Ureter (tissue), 1 donor: ENCODE results near the gene NRP1. TPM values are rescaled to one million over a fixed set of nuclear protein-coding genes. Genes with fewer than 3 reads are reported as not detected.

Experiments used
- DNase-seq: peaks from one replicate; pipeline ENCODE4 v3.0.0-alpha.2; 2020; ENCODE audit warnings: low spot score
- total RNA-seq: library from RNA; stranded (reverse); gene quantifications from one replicate; pipeline ENCODE4 v1.2.4, GENCODE V29; 2023
- donor health status: DM: yes; HTN: yes; CAD: no.

NRP1 gene
- total RNA-seq, 1 donor from 2014 or later = 68.3 TPM

DNA sequence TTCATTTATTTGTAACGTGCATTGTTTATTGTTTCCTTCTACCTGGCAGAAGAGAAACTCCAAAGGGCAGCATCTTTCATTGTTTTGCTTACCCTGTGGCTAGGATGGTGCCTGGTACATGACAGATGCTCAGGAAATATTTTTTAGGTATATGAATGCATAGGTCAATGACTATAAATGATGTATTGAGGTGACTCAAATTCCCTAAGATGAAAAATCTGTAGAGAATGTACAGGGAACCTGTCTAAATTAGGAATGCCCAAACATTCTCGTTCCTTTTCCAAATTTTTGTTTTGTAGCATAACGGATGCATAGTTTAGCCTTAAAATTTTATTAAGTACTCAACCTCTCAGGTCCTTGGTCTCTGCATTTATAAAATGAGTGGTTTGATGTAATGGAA, 71.6 kb downstream of the NRP1 start:
- no peak for DNase-seq

DNA sequence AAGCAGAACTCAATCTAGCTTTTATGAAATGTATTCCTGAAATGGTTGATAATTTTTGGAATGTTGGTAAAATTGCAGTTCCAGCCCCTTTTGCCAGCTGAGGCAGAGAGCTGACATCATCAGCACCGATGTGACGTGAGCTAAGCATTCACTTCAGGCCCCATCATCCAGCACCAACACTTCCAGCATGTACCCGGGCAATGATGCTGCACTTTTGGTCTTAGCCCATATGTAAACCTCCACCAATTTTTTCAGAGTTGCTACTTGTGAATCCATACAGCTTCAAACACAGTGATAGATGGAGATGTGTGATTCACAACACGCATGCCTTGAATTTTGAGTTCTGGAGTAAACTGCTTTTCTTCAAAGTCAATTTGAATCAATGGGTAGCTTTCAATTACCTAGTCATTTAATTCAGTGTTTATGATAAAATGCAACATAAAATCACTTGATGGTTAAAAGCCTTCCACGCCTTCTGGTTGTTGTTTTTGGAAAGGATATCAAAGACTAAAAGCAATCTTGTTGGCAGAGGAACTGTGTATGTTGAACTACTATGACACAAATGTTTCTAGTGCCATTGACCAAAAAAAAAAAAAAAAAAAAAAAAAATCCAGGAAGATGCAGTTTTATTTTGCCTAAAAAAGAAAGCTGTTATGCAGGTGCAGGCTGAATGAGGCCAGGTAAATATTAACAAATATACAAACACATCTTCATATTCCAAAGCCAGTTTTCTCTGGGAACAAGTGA, 73.9 kb downstream of the NRP1 start:
- no peak for DNase-seq

DNA sequence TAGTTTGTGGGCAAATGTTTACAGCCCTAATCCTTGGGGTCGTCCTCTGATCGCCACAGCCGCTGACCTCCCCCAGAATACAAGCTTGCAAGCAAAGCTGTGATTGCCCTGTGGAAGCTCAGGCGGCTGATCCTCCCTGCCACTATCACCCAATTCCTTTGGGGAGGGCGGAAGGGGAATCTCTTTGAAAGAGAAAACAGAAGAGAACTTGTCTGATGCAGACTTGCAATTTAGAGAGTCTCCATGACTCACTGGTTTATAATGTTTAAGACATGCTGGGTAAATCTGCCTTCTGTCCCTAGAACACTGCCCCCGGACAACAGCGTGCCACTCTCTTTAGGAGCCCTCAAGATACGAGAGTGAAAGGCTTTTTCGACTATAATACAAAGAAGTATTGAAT, 75.5 kb downstream of the NRP1 start:
- DNase-seq = no peak

DNA sequence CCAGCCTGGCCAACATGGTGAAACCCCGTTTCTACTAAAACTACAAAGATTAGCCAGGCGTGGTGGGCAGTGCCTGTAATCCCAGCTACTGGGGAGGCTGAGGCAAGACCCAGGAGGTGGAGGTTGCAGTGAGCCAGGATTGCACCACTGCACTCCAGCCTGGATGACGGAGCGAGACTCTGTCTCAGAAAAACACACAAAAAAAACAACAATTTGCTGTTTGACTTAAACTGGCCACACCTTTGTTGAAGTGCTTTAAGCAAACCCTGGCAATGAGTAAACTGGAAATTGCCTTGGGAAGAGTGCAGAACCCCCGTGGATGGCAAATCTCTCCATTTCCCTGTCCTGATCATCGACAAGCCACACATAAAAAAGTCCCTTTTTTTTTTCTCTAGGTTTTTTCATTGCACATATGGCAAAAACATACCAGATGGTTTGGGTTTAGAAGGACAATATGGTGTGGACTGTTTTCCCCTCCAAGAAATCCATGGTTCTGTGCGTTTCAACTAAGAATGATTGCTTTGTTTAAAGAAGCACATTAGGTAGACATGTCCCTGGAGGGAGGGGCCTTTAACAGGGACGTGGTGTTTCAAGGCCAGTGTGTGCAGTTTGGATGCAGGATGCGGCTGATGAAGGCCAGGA, 76.9 kb downstream of the NRP1 start:
- no peak for DNase-seq

DNA sequence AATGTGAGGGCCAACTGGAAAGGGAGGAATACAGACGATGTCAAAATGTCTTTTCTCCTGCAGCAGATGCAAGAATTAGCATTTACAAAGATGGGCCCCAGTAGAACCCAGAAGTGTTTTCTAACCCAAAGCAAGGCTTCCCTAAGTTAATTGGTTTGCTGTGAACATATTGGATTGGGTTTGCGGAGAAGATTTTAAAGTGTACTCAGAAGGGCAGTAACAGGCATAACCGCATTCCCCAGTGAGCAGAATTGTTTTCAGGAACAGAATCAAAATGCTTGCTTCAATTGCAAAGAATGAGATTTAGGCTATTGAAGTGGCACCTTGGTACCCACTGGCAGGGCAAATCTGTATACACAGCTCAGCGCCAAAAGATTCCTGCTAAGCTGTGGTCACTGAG, 78.0 kb downstream of the NRP1 start:
- no peak for DNase-seq

DNA sequence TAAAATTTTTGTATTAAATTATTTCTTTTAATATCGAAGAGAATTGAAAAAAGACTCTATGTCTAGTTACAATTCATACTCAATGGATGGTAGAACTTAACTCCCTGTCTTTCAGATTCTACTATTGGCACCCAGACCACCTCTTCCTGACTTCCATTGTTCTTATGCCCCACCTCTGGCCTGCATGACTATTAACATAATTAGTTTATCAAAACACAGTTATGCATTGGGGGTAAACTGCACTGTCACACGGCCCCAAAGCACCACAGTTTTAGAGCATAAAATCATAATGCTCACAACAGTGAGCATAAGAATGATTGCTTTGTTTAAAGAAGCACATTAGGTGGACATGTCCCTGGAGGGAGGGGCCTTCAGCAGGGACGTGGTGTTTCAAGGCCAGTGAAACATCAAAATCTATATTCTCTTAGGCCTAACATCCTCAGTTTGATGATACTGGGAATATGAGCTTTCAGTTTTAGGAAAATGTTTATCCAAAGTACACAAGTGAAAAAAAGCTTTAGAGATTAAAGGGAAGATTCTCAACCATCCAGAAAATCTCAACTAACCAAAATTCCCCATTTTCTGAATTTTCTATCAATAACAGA, 79.8 kb downstream of the NRP1 start:
- DNase-seq = no peak

DNA sequence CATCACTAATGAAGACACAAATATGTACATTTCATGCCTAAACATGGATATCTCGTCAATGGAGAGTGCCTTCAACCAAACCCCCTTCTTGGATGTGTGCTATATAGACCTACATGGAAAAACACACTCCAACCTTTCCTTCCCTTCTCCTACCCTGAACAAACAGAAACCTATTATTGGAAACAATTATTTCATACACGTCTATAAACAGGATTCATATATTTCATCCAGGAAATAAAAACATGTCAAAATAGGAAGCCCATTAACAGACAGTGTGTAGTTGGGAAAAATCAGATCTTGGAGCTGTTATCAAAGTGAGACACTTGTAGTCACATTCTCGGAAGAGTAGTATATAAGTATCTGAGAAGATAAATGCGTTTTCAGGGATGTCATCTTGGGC, 81.1 kb downstream of the NRP1 start:
- DNase-seq = no peak

DNA sequence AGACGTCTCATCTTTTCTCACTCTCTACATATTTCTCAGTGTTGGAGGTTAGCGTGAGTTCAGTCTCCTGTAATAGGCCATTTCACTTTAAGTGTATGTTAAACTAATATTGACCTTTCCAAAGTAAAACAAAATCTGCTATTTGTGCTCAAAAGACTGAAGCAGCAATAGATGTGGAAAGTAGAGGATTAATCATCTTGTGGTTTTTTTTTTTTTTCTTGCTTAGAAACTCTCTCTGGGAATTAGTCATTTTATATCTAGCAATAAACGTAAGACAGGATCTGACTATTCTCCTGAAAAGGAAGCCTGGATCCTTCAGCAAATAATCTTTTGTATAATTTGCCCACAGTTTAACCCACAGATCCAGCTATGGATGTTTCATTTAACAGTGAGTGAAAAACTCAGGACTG, 81.7 kb downstream of the NRP1 start:
- no peak for DNase-seq

DNA sequence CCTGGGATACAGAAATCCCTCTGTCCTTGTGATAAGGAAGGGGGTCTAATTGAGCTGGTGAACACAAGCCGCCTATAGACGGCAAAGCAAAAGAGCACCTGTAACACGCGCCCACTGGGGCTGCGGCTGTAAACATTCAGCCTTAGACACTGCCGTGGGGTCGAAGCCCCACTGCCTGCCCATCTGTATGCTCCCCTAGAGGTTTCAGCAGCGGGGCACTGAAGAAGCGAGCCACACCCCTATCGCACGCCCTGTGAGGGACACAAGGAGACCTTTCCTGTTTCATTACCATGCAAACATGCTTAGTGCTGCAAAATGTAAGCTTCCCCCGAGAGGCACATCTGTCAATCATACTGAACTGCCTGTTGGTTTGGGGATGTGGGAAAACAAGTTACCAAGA, 82.1 kb downstream of the NRP1 start:
- no peak for DNase-seq

DNA sequence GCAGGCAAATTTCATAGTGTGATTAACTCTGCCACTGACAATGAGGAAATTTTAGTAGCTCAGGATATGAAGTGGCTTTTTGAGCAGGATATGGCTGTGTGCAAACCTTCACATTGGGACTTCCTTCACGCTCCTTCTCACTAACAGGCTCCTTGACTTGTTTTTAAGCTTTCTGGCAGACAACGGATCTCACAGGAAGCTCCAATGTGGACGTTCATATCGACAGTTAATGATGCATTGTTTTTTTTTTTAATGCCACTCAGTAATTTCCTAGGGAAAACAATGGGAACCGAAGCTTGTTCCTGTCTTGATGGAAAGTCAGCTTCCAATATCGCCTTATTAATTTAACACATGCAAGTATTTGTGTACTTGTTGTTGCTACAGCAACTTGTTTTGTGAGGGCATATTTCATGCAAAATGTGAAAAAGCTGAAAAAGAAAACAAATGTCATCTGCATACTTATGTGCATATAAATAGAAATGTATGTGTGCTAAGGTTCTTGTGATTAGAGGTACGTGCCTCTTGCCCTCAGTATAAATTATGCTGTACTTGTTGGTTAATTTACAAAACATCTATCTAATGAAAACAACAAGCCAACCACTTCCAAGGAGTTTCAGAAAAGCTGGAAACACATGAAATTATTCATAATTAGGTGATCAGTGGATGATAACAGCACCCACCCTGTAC, 84.7 kb downstream of the NRP1 start:
- DNase-seq = no peak

DNA sequence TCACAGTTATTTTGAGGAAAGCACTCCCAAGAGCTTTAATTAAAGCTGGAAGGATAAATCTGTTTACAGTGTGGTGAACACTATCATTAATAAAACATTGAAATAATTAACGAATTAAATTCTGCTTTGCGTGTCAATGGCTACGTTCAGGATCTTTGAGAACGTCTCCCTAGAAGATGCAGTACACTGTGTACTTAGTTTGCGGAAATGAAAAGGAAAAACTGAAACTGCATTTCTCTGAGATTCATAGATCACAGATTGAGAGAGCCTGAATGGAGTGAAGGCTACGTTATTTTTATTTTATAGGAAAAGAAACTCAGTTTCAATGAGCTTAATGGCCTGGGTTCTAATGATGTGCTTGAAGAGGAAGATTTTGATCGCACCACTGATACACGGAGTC, 85.3 kb downstream of the NRP1 start:
- no peak for DNase-seq

DNA sequence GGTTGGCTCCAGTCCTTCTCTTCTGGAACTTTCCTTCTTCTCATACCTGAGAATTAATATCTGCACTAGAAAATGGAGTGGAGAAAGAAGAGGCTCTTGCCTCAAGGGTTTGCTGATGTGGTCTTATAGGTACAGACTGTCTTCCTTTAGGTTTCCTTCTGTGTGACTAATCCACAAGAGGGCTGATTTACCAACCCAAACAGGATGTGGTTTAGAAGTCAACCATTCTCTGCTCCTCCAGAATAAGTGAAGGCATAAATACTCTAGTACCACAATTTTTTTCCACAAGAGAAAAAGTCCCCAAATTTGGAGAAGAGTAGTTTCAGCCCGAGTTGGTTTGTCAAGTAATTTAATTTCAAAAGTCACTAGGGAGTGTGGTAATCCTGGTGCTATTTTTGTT, 85.8 kb downstream of the NRP1 start:
- DNase-seq = no peak

DNA sequence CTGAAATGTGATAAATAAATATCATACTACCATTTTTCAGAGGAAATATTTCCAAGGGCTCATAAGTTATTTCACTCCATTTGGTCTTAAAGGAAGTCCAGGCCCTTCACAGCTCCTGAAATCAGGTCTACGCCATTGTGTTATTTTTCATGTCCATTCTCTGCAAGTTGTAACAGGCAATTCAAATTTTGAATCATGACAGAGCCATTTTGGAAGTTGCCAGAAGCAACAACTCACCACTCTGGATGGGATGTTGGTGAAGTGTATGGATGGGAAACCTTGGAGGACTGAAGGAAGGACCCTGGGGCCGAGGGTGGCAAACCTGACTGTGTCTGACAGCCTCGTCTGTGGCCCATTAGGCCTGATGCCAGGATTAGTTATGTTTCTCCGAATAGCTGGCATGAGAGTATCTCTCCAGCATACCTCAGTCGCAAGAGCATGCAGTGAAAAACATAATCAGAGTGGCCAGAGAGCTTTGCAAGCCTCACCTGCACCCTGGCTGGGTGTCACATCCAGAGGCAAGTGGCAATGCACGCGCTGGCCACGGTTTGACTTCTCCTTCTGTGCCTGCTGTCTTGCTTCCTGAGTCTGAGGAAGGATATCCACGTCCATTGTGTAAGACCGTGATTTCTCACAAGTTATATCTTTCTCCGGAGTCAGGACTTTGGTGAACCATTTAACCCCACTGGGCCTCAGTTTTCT, 87.1 kb downstream of the NRP1 start:
- DNase-seq = no peak

DNA sequence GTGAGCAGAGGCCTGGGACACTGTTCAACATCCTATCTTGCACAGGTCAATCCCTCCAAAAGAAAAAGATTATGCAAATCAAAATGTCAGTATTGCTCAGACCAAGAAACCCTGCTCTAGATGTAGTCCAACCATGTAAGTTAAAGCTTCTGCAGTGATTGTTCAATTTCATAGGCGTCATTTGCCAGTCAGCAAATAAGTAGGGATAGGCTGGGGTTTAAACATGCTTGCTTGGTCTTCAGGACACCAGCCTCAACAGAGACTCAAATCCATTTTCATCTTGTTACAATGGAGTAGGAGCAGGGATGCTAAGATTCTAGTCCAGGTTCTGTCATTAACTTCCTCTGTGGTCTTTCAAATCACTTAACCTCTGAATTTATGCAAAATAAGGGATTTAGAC, 89.1 kb downstream of the NRP1 start:
- DNase-seq = no peak

DNA sequence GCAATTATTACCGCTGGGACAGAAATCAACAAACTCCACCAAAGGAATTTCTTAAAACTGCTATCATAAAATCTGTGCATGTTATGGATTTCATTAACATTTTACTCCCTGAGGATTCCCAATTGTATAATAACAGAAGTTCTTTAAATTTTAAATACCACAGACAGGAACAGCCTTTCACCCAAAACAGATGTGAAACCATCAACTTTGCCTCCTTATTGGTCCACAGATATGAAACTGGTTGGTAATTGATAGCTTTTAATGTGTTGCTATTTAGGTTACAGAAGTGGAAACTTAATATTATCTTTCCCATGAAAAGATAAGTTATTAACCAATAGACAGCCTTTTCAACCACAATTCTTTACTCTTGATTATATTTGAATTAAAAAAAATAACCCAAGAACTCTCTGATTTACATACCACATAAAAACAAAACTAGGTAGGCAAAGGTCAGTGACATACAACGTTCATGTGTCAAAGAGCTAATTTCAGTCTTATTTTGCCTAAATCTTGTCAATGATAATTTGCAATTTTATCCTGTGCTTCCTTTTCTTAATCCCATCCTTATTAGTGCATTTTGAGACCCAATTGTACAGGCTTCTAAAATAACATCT, 90.0 kb downstream of the NRP1 start:
- no peak for DNase-seq

DNA sequence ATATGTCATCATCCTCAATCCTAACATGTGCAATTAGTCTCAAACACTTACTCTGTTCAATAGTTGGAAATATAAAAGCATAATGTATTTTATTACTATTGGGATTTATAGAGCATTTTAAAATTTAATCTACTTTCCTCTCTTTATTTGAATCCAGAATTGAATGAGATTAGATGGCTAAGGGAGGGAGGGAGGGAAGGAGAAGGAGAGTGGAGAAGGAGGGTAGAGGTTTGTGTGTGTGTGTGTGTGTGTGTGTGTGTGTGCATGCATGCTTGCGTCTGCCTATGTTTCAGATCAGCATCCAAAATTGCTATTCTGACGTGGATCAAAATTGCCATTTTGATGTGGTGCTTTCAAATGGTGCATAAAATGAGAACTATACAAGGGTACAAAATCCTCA, 90.8 kb downstream of the NRP1 start:
- no peak for DNase-seq

DNA sequence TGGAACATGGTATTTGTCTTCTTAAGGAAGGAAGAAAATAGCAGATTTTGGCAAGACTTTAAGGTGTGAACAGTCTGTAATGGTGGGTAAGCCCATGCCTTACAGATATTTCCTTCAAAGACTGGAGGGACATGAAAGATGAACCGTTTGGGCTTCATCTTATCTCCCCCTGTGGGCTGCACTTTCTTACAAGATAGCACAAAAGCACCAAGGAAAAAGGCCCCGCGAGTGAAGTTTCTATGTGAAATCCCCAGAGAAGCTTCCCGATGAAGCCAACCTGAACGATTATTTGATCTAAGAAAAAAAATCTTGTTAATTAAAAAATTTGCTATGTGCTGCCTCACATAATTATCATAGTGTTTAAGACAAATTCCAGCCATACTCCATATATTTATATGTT, 91.5 kb downstream of the NRP1 start:
- DNase-seq = no peak

DNA sequence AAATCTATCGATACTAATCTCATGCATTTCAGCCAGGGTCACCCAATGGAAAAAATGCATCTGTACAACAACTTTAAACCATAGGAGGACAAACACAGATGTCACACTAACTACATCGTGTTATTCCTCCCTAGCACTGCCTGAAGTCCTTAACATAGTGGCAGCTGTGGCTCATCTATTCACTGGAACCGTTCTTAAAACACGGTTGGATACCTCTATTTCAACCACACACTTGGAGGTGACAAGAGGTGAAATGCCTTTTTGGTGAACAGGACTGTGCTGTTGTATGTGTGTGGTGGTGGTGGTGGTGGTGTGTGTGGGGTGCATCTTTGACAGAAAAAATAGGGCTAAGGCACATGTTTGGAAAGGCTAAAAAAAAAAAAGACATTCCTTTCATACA, 93.1 kb downstream of the NRP1 start:
- no peak for DNase-seq

DNA sequence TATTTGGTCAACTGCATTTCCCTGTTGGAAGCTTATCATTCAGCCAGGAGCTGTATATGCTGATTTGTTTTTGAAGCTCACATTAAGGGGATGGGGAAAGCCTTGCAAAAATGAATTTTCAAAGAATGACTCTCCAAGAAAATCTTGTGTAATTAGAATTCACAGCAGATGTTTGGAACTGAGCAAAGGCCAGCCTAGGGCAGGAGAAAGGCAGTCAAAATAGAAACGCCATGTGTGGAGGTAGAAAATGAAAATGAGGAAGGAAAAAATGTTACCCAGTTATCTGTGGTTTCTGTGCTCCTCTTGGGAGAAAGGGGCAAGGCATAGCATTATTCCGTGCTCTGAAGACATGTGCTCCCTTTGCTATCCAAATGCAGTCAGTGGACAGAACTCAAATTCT, 93.5 kb downstream of the NRP1 start:
- DNase-seq = no peak

DNA sequence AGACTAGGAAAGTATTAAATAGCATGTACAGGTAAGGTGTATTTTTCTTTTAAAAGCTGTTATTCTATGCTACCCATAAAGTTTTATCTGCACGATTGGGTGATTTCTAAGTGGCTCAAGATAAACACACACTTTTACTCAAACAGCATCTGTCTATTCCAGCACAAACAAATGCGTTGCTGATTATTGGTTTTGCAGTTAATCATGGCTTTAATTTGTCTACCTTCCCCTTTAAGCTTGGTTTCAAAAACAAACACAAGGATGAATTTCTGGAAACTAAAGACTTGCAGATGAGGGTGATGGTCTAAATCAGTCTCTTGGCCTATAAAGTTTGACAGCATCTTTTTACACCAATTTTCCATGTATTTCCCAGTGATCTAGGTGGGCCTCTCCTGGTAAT, 94.2 kb downstream of the NRP1 start:
- no peak for DNase-seq

DNA sequence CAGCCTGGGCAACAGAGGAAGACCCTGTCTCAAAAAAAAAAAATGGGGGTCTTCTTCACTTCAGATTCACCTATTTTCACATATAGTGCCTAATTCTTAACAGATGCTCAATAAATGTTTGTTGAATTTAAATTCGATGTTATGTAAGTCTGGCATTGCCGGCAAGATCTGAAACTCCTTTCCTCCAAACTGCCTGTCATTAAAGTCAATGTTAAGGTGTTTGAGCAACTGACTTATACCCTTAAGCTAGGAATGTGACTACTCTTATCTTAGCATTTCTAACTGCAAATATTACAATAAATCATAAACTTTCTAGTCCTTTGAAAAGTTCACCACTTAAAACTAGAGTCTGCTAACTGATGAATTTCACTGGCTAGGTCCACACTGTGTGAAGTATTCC, 95.2 kb downstream of the NRP1 start:
- no peak for DNase-seq

DNA sequence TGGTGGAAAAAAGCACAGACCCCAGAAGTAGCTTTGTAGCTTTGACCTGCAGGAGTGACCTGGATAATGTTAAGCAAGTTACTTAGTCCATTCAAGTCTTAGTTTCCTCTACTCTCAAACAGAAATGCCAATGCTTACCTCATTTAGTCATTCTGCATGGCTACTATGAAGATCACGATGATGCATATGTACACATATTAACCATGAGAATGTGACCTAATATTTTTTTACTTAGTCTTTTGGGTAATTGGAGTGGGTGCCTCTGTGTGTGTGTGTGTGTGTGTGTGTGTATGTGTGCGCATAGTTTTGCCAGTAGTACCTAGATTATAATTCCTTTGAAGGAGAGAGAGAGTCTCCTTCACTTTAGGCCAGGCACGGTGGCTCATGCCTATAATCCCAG, 95.8 kb downstream of the NRP1 start:
- DNase-seq = no peak
